LoVo (cell line): ENCODE measurements around the gene CERS6.
A peak's percentile ranks its signal among the peaks of the same experiment; 100 is the strongest.

Experiments used
- DNase-seq: peaks from one replicate; pipeline ENCODE4 v3.0.0-alpha.2; 2016; ENCODE audit warnings: low spot score

CERS6 gene

GRCh38 chr2:168801961-168802858 is 346.1 kb downstream of the CERS6 start, which contains the start of gene NOSTRIN:
NOSTRIN (plus strand) TSS chr2:168802637; CDS start chr2:168802647, 10 bp downstream.
- DNase-seq = peak; percentile 86

- no peak for DNase-seq
Measured at GRCh38 chr2:168802859-168803725, 347.0 kb downstream of the CERS6 start.

- no peak for DNase-seq
Measured at GRCh38 chr2:168804214-168804613, 348.1 kb downstream of the CERS6 start.

GRCh38 chr2:168805615-168806014 is 349.5 kb downstream of the CERS6 start:
- no peak for DNase-seq

GRCh38 chr2:168809537-168809936 is 353.5 kb downstream of the CERS6 start:
- no peak for DNase-seq

GRCh38 chr2:168810235-168810634 is 354.2 kb downstream of the CERS6 start:
- no peak for DNase-seq

GRCh38 chr2:168811696-168812095 is 355.6 kb downstream of the CERS6 start:
- DNase-seq = no peak

- no peak for DNase-seq
Measured at GRCh38 chr2:168814046-168814445, 358.0 kb downstream of the CERS6 start.

- no peak for DNase-seq
Measured at GRCh38 chr2:168814939-168815907, 359.2 kb downstream of the CERS6 start.

GRCh38 chr2:168816369-168816768 is 360.3 kb downstream of the CERS6 start:
- DNase-seq = no peak

- DNase-seq = no peak
Measured at GRCh38 chr2:168819050-168819715, 363.1 kb downstream of the CERS6 start.

- no peak for DNase-seq
Measured at GRCh38 chr2:168819829-168820489, 363.9 kb downstream of the CERS6 start.

- DNase-seq = no peak
Measured at GRCh38 chr2:168821577-168821976, 365.5 kb downstream of the CERS6 start.

- no peak for DNase-seq
Measured at GRCh38 chr2:168821992-168822391, 365.9 kb downstream of the CERS6 start.
